K562 (cell line): ENCODE measurements around the gene KLHL41. TPM values are rescaled to one million over a fixed set of nuclear protein-coding genes. Genes with fewer than 3 reads are reported as not detected.

Source experiments
- CCAR2 ChIP-seq: fragments of 200-400 bp; formaldehyde crosslinking; IDR thresholded peaks from 2 replicates; pipeline ENCODE4 v1.6.1; 2017; ENCODE audit warnings: mild to moderate bottlenecking, low read depth, low read length
- ELK1 ChIP-seq: sonication (generic); formaldehyde crosslinking; IDR thresholded peaks from 2 replicates; pipeline ENCODE4 v1.8.1; 2022; ENCODE audit warnings: missing genetic modification reagents
- HES1 ChIP-seq: fragments of 450-650 bp; IDR thresholded peaks from 2 replicates; pipeline ENCODE4 v1.6.1; 2016; ENCODE audit warnings: low read depth, mild to moderate bottlenecking, moderate library complexity
- HIVEP1 ChIP-seq: fragments of 250-450 bp; sonication (Bioruptor Pico); IDR thresholded peaks from 2 replicates; pipeline ENCODE4 v1.4.0; 2020; ENCODE audit warnings: mild to moderate bottlenecking
- HMBOX1 ChIP-seq: sonication (generic); IDR thresholded peaks from 2 replicates; pipeline ENCODE4 v1.6.1; 2016
- JUNB ChIP-seq: fragments of 450-650 bp; formaldehyde crosslinking; conservative IDR thresholded peaks from 2 replicates; pipeline ENCODE4 v1.4.0; 2020; ENCODE audit warnings: mild to moderate bottlenecking
- KAT2B ChIP-seq: IDR thresholded peaks from one replicate; pipeline ENCODE4 v1.6.1; 2012; ENCODE audit warnings: low read depth, mild to moderate bottlenecking, control low read depth, inconsistent platforms, low read length, moderate library complexity
- LCOR ChIP-seq: sonication (generic); formaldehyde crosslinking; IDR thresholded peaks from 2 replicates; pipeline ENCODE4 v1.8.0; 2022; ENCODE audit warnings: mild to moderate bottlenecking, missing genetic modification reagents
- LEF1 ChIP-seq: fragments of 450-650 bp; IDR thresholded peaks from 2 replicates; pipeline ENCODE4 v1.6.1; 2016; ENCODE audit warnings: mild to moderate bottlenecking
- MCM5 ChIP-seq: fragments of 450-650 bp; IDR thresholded peaks from 2 replicates; pipeline ENCODE4 v1.6.1; 2016; ENCODE audit warnings: low read depth
- PURB ChIP-seq: sonication (generic); formaldehyde crosslinking; IDR thresholded peaks from 2 replicates; pipeline ENCODE4 v1.9.0; 2021; ENCODE audit warnings: low read depth, mild to moderate bottlenecking, missing genetic modification reagents
- YY1 ChIP-seq, 3 experiments: IDR thresholded peaks; 2 replicates each; pipeline ENCODE4 v1.6.1; 2011; ENCODE audit warnings: low read length in 2 of 3, mild to moderate bottlenecking in 2 of 3, moderate library complexity in 2 of 3, borderline replicate concordance in 1 of 3, control low read depth in 1 of 3, low read depth in 1 of 3; ENCODE audit not compliant: insufficient read depth in 3 of 3, insufficient replicate concordance in 2 of 3, control insufficient read depth in 1 of 3, insufficient read length in 1 of 3; ENCODE audit errors: extremely low read depth in 1 of 3
- ZNF12 ChIP-seq: sonication (generic); formaldehyde crosslinking; IDR thresholded peaks from 2 replicates; pipeline ENCODE4 v1.4.0; 2020; ENCODE audit warnings: mild to moderate bottlenecking, missing genetic modification reagents
- ZNF431 ChIP-seq: sonication (generic); formaldehyde crosslinking; IDR thresholded peaks from 2 replicates; pipeline ENCODE4 v1.8.0; 2022; ENCODE audit warnings: mild to moderate bottlenecking, missing genetic modification reagents
- ZSCAN32 ChIP-seq: fragments of 450-650 bp; formaldehyde crosslinking; IDR thresholded peaks from 2 replicates; pipeline ENCODE4 v1.4.0; 2020; ENCODE audit warnings: mild to moderate bottlenecking, moderate library complexity
- polyA plus RNA-seq, 8 experiments: library from polyadenylated mRNA; depleted of rRNA in 4 of 8; stranded (reverse) in 5 of 8; unstranded in 3 of 8; fragments of >200 nt; fragmentation: Nextera tagmentation in 2 of 8; fragmentation: Illumina TruSeq in 1 of 8; extraction: Ambion mirVana in 2 of 8; extraction: Trizol in 1 of 8; gene quantifications; 2 replicates each; pipeline versions ENCODE4 v1.2.1 to v1.2.3, GENCODE V29; 2011 to 2014; ENCODE audit warnings: inconsistent platforms in 1 of 8, missing spikeins in 1 of 8
- total RNA-seq, 7 experiments: library from RNA; depleted of rRNA in 6 of 7; stranded (reverse); fragments of >200 nt in 6 of 7; fragmentation: Illumina TruSeq in 2 of 7; extraction: Trizol in 2 of 7; gene quantifications; 2 replicates each; pipeline versions ENCODE4 v1.2.1 to v1.2.3, GENCODE V29; 2011 to 2021; ENCODE audit warnings: low replicate concordance in 1 of 7
- TF ChIP-seq, protein P1 (sequence below): IDR thresholded peaks from 3 replicates; pipeline ENCODE4 v1.6.1; 2011; ENCODE audit warnings: borderline replicate concordance, mild to moderate bottlenecking, moderate library complexity; ENCODE audit not compliant: insufficient read length; ENCODE audit errors: extremely low read depth
- TF ChIP-seq, protein P2 (sequence below): fragments of 250-450 bp; sonication (Bioruptor Pico); IDR thresholded peaks from 2 replicates; pipeline ENCODE4 v1.4.0; 2020; ENCODE audit warnings: mild to moderate bottlenecking, moderate library complexity
- TF ChIP-seq, protein P3 (sequence below): fragments of 450-650 bp; formaldehyde crosslinking; IDR thresholded peaks from 2 replicates; pipeline ENCODE4 v1.4.0; 2022; ENCODE audit warnings: missing genetic modification characterization

The KLHL41 gene
- total and polyA plus RNA-seq, 9 of the 15 experiments (the other 6 are each of a cell fraction or from before 2014, with no cell fraction given) = 0.05 to 1.5 (median 0.09) TPM

GRCh38 chr2:169573160-169573973, 63.9 kb downstream of the KLHL41 start, which contains the start of gene FASTKD1 (continued):
- TF ChIP-seq LEF1 = no peak
- TF ChIP-seq ZNF12 (CRISPR knock-in tag) = peak; percentile 83
- TF ChIP-seq LCOR (CRISPR knock-in tag) = peak; percentile 98
- TF ChIP-seq HIVEP1 = no peak
- 0 out of 2 replicates have a peak, but pooled peaks have one; percentile 30 for TF ChIP-seq ZNF431 (CRISPR knock-in tag)
- TF ChIP-seq ZSCAN32 (CRISPR knock-in tag) = no peak
- no peak for TF ChIP-seq PURB (CRISPR knock-in tag)
- TF ChIP-seq, protein P1, sequence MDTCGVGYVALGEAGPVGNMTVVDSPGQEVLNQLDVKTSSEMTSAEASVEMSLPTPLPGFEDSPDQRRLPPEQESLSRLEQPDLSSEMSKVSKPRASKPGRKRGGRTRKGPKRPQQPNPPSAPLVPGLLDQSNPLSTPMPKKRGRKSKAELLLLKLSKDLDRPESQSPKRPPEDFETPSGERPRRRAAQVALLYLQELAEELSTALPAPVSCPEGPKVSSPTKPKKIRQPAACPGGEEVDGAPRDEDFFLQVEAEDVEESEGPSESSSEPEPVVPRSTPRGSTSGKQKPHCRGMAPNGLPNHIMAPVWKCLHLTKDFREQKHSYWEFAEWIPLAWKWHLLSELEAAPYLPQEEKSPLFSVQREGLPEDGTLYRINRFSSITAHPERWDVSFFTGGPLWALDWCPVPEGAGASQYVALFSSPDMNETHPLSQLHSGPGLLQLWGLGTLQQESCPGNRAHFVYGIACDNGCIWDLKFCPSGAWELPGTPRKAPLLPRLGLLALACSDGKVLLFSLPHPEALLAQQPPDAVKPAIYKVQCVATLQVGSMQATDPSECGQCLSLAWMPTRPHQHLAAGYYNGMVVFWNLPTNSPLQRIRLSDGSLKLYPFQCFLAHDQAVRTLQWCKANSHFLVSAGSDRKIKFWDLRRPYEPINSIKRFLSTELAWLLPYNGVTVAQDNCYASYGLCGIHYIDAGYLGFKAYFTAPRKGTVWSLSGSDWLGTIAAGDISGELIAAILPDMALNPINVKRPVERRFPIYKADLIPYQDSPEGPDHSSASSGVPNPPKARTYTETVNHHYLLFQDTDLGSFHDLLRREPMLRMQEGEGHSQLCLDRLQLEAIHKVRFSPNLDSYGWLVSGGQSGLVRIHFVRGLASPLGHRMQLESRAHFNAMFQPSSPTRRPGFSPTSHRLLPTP = no peak
- TF ChIP-seq, protein P2, sequence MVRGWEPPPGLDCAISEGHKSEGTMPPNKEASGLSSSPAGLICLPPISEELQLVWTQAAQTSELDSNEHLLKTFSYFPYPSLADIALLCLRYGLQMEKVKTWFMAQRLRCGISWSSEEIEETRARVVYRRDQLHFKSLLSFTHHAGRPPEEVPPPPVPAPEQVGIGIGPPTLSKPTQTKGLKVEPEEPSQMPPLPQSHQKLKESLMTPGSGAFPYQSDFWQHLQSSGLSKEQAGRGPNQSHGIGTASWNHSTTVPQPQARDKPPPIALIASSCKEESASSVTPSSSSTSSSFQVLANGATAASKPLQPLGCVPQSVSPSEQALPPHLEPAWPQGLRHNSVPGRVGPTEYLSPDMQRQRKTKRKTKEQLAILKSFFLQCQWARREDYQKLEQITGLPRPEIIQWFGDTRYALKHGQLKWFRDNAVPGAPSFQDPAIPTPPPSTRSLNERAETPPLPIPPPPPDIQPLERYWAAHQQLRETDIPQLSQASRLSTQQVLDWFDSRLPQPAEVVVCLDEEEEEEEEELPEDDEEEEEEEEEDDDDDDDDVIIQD (CRISPR knock-in tag) = no peak
- TF ChIP-seq, protein P3, sequence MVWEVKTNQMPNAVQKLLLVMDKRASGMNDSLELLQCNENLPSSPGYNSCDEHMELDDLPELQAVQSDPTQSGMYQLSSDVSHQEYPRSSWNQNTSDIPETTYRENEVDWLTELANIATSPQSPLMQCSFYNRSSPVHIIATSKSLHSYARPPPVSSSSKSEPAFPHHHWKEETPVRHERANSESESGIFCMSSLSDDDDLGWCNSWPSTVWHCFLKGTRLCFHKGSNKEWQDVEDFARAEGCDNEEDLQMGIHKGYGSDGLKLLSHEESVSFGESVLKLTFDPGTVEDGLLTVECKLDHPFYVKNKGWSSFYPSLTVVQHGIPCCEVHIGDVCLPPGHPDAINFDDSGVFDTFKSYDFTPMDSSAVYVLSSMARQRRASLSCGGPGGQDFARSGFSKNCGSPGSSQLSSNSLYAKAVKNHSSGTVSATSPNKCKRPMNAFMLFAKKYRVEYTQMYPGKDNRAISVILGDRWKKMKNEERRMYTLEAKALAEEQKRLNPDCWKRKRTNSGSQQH (CRISPR knock-in tag) = no peak
- TF ChIP-seq MCM5 = no peak
- no peak for TF ChIP-seq KAT2B
- no peak for TF ChIP-seq ELK1 (CRISPR knock-in tag)
- TF ChIP-seq YY1 (IDR thresholded peaks at IDR 0.05; ENCODE audit: borderline replicate concordance in 1 of 3, control insufficient read depth in 1 of 3, extremely low read depth in 1 of 3, insufficient read depth in 3 of 3, insufficient read length in 1 of 3, insufficient replicate concordance in 2 of 3, low read depth in 1 of 3, low read length in 2 of 3) = peak; percentile 78 to 98 (median 96)
- no peak; the same call in 1 of the 2 replicates for TF ChIP-seq HMBOX1
- TF ChIP-seq CCAR2 = no peak
- 0 out of 2 replicates have a peak, but pooled peaks have one; percentile 12 for TF ChIP-seq HES1
- no peak for TF ChIP-seq JUNB (CRISPR knock-in tag)
